ENCODE data around the gene NECTIN4.

- TF ChIP-seq CTCF (IDR thresholded peaks at IDR 0.05; ENCODE audit: borderline replicate concordance, extremely low read depth, low read length, poor library complexity, severe bottlenecking): peak; percentile 6
- TF ChIP-seq EZH2 (IDR thresholded peaks at IDR 0.05; ENCODE audit: borderline replicate concordance, low read depth, low read length, severe bottlenecking): no peak
Observed at GRCh38 chr1:161073474-161074121, 15.8 kb downstream of the NECTIN4 start.
